HEK293T (cell line): ENCODE data around the gene BORCS8.

Source experiments
- CTBP1 ChIP-seq: fragments of 450-650 bp; IDR thresholded peaks from 2 replicates; pipeline ENCODE4 v1.6.1; 2016; ENCODE audit warnings: borderline replicate concordance
- FOXA1 ChIP-seq: fragments of 450-650 bp; IDR thresholded peaks from 2 replicates; pipeline ENCODE4 v1.6.1; 2016; ENCODE audit warnings: mild to moderate bottlenecking
- FOXK2 ChIP-seq: fragments of 450-650 bp; IDR thresholded peaks from 2 replicates; pipeline ENCODE4 v1.6.1; 2016; ENCODE audit warnings: mild to moderate bottlenecking

- no peak for TF ChIP-seq FOXK2
- TF ChIP-seq FOXA1: no peak
- TF ChIP-seq CTBP1: no peak
These were observed 23.8 kb upstream of the BORCS8 start for GRCh38 chr19:19215792-19216191.
